A549 treated with Hydrocortisone at 1 μM for 4 hours (cell line): Measurements from ENCODE around the gene CLDN25. TPM values are rescaled to one million over a fixed set of nuclear protein-coding genes. Genes with fewer than 3 reads are reported as not detected.

ENCODE experiments used
- total RNA-seq: library from RNA; stranded (reverse); fragments of 200-300 nt; extraction: Qiagen RNA extraction; gene quantifications from 5 replicates; pipeline ENCODE4 v1.2.3, GENCODE V29; 2022

Gene CLDN25
- total RNA-seq = not detected in 5 replicates

DNA sequence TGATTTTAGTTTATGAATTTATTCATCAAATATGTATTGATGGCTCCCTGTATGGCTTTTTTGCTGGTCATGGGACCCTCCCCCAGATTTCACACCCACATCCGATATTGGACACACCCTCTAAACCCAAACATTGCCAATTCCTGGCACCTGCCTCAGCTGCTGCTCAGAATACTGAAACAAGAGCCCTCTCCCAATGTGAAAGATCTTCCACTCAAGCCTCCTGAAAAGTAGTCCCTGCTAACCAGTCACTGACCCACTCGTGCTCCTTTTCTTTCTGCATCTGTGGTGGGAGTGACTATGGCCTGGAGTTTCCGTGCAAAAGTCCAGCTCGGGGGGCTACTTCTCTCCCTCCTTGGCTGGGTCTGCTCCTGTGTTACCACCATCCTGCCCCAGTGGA is at the start of gene CLDN25:
Gene CLDN25 (plus strand): TSS at position 301 of the 400 bp plus-strand sequence. CDS start 0 bp downstream, at position 301.

DNA sequence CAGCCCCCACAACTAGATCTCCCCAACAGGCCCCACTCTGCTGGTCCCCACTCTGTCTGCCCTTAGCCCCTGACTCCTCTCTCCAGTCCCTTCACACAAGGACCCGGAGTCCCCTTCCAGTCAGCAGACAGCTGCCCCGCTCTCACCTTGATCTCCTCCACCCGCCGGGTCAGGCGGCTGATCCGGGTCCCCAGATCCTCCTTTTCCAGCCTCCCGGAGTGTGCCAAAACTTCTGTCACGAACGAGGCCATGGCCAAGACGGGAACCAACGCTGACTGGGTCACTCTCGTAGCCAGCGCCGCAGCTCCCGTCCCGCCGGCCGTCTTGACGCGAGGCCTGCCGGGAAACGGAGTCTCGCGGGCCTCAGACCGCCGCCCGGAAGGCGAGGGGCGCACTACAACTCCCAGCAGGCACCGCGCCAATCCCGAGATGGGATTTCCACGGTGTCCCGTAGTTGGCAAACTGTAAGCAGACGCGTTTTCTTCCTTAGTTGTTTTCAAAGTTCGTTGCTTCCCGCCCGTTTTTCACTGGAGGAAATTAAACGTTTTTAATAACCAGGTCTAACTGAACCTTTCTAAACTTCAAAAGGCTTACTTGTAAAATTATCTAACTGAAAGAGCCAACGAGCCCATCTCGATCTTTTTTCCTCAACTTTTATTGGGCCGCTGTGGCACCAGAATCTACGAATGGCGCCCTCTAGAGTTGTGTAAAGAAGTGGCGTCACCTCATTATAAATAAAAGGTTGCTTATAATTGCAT is 6.0 kb upstream of the CLDN25 start, which contains the start of gene ZW10:
Gene ZW10 (minus strand): TSS at position 277 of the 758 bp plus-strand sequence. CDS start 26 bp downstream, at position 251.

Other genes starting within 250 kb of the CLDN25 start
- 0.07 to 0.15 TPM (median 0.08 TPM) in 5 replicates for gene TMPRSS5, start 73.5 kb upstream of the CLDN25 start, total RNA-seq
- gene ZW10, start 6.1 kb upstream of the CLDN25 start, total RNA-seq = 11.9 to 15.6 TPM (median 12.7 TPM) in 5 replicates
- gene USP28, start 95.8 kb downstream of the CLDN25 start, total RNA-seq = 13.7 to 24.1 TPM (median 16.7 TPM) in 5 replicates
- gene HTR3B, start 125.0 kb downstream of the CLDN25 start, total RNA-seq = not detected in 5 replicates
- gene HTR3A, start 195.3 kb downstream of the CLDN25 start, total RNA-seq = not detected in 5 replicates